ENCODE measurements around the gene LACTB.

Gene LACTB

DNA sequence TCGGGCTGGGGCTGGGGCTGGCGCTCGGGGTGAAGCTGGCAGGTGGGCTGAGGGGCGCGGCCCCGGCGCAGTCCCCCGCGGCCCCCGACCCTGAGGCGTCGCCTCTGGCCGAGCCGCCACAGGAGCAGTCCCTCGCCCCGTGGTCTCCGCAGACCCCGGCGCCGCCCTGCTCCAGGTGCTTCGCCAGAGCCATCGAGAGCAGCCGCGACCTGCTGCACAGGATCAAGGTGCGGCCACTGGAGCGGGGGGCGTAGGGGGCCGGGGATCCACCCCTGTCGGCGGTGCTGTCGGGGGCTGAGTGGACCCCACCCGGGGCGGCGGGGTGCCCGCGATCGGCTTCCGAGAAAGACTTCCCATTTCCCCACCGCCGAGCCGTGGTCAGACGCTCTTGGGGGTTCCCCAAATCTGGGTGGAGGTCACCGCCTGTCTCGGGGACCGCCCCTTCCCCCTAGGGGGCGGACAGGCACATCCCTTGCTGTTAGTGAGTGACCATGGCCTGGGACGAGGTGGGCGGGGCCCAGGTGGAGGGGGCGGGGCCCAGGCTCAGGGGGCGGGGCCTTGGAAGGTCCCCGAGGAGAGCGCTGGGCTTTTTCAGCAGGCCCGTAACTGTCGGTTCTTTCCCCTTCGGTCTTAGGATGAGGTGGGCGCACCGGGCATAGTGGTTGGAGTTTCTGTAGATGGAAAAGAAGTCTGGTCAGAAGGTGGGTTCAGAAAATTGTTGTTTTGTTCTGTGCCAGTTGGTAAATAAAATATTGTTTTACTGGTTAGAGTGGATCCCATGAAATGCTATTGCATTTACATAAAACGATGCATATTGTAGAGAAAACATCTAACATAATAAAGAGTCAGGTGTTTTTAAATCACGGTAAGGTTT lies 578 bp downstream of the LACTB start (continued):
- TF ChIP-seq, protein P1, sequence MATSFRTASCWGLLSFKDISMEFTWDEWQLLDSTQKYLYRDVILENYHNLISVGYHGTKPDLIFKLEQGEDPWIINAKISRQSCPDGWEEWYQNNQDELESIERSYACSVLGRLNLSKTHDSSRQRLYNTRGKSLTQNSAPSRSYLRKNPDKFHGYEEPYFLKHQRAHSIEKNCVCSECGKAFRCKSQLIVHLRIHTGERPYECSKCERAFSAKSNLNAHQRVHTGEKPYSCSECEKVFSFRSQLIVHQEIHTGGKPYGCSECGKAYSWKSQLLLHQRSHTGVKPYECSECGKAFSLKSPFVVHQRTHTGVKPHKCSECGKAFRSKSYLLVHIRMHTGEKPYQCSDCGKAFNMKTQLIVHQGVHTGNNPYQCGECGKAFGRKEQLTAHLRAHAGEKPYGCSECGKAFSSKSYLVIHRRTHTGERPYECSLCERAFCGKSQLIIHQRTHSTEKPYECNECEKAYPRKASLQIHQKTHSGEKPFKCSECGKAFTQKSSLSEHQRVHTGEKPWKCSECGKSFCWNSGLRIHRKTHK (tag by site-specific recombination; IDR thresholded peaks at IDR 0.05) = no peak
- TF ChIP-seq GLIS1 (tag by site-specific recombination; IDR thresholded peaks at IDR 0.05) (peak; percentile 78), ZNF768 (tag by site-specific recombination; IDR thresholded peaks at IDR 0.05) (no peak), ZNF529 (tag by site-specific recombination; IDR thresholded peaks at IDR 0.05; ENCODE audit: insufficient replicate concordance) (no peak), ZNF629 (tag by site-specific recombination; IDR thresholded peaks at IDR 0.05) (no peak), KLF1 (tag by site-specific recombination; IDR thresholded peaks at IDR 0.05) (peak; percentile 77), SP2 (tag by site-specific recombination; IDR thresholded peaks at IDR 0.05) (peak; percentile 79), ZNF791 (tag by site-specific recombination; IDR thresholded peaks at IDR 0.05) (no peak), EGR2 (tag by site-specific recombination; IDR thresholded peaks at IDR 0.05; ENCODE audit: low read depth) (no peak), ZNF654 (tag by site-specific recombination; IDR thresholded peaks at IDR 0.05; ENCODE audit: low read depth) (no peak), ZNF555 (tag by site-specific recombination; conservative IDR thresholded peaks at IDR 0.05) (no peak), ZNF274 (IDR thresholded peaks at IDR 0.05; ENCODE audit: low read length) (no peak), ZNF274 (tag by site-specific recombination; IDR thresholded peaks at IDR 0.05; ENCODE audit: borderline replicate concordance) (no peak), ZNF19 (tag by site-specific recombination; IDR thresholded peaks at IDR 0.05; ENCODE audit: low read depth) (no peak), ZNF514 (tag by site-specific recombination; IDR thresholded peaks at IDR 0.05) (no peak), ZNF335 (tag by site-specific recombination; conservative IDR thresholded peaks at IDR 0.05) (peak; percentile 86), ZNF785 (tag by site-specific recombination; IDR thresholded peaks at IDR 0.05) (no peak), ZNF777 (tag by site-specific recombination; IDR thresholded peaks at IDR 0.05; ENCODE audit: borderline replicate concordance) (peak; percentile 50; the same call in 1 of the 2 replicates), ZFP69B (tag by site-specific recombination; IDR thresholded peaks at IDR 0.05) (peak; percentile 82), BCL11B (tag by site-specific recombination; IDR thresholded peaks at IDR 0.05; ENCODE audit: low read depth) (peak; percentile 44; the same call in 1 of the 2 replicates), ZNF114 (tag by site-specific recombination; IDR thresholded peaks at IDR 0.05) (no peak)
- TF ChIP-seq, protein P2, sequence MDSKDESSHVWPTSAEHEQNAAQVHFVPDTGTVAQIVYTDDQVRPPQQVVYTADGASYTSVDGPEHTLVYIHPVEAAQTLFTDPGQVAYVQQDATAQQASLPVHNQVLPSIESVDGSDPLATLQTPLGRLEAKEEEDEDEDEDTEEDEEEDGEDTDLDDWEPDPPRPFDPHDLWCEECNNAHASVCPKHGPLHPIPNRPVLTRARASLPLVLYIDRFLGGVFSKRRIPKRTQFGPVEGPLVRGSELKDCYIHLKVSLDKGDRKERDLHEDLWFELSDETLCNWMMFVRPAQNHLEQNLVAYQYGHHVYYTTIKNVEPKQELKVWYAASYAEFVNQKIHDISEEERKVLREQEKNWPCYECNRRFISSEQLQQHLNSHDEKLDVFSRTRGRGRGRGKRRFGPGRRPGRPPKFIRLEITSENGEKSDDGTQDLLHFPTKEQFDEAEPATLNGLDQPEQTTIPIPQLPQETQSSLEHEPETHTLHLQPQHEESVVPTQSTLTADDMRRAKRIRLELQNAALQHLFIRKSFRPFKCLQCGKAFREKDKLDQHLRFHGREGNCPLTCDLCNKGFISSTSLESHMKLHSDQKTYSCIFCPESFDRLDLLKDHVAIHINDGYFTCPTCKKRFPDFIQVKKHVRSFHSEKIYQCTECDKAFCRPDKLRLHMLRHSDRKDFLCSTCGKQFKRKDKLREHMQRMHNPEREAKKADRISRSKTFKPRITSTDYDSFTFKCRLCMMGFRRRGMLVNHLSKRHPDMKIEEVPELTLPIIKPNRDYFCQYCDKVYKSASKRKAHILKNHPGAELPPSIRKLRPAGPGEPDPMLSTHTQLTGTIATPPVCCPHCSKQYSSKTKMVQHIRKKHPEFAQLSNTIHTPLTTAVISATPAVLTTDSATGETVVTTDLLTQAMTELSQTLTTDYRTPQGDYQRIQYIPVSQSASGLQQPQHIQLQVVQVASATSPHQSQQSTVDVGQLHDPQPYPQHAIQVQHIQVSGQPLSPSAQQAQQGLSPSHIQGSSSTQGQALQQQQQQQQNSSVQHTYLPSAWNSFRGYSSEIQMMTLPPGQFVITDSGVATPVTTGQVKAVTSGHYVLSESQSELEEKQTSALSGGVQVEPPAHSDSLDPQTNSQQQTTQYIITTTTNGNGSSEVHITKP (tag by site-specific recombination; IDR thresholded peaks at IDR 0.05) = peak; percentile 59; the same call in 1 of the 2 replicates
- TF ChIP-seq, protein P3, sequence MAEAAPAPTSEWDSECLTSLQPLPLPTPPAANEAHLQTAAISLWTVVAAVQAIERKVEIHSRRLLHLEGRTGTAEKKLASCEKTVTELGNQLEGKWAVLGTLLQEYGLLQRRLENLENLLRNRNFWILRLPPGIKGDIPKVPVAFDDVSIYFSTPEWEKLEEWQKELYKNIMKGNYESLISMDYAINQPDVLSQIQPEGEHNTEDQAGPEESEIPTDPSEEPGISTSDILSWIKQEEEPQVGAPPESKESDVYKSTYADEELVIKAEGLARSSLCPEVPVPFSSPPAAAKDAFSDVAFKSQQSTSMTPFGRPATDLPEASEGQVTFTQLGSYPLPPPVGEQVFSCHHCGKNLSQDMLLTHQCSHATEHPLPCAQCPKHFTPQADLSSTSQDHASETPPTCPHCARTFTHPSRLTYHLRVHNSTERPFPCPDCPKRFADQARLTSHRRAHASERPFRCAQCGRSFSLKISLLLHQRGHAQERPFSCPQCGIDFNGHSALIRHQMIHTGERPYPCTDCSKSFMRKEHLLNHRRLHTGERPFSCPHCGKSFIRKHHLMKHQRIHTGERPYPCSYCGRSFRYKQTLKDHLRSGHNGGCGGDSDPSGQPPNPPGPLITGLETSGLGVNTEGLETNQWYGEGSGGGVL (tag by site-specific recombination; IDR thresholded peaks at IDR 0.05) = no peak
- TF ChIP-seq, protein P4, sequence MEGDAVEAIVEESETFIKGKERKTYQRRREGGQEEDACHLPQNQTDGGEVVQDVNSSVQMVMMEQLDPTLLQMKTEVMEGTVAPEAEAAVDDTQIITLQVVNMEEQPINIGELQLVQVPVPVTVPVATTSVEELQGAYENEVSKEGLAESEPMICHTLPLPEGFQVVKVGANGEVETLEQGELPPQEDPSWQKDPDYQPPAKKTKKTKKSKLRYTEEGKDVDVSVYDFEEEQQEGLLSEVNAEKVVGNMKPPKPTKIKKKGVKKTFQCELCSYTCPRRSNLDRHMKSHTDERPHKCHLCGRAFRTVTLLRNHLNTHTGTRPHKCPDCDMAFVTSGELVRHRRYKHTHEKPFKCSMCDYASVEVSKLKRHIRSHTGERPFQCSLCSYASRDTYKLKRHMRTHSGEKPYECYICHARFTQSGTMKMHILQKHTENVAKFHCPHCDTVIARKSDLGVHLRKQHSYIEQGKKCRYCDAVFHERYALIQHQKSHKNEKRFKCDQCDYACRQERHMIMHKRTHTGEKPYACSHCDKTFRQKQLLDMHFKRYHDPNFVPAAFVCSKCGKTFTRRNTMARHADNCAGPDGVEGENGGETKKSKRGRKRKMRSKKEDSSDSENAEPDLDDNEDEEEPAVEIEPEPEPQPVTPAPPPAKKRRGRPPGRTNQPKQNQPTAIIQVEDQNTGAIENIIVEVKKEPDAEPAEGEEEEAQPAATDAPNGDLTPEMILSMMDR (tag by site-specific recombination; IDR thresholded peaks at IDR 0.05) = peak; percentile 48
- TF ChIP-seq, protein P5, sequence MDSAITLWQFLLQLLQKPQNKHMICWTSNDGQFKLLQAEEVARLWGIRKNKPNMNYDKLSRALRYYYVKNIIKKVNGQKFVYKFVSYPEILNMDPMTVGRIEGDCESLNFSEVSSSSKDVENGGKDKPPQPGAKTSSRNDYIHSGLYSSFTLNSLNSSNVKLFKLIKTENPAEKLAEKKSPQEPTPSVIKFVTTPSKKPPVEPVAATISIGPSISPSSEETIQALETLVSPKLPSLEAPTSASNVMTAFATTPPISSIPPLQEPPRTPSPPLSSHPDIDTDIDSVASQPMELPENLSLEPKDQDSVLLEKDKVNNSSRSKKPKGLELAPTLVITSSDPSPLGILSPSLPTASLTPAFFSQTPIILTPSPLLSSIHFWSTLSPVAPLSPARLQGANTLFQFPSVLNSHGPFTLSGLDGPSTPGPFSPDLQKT (IDR thresholded peaks at IDR 0.05; ENCODE audit: borderline replicate concordance, low read depth, low read length) = no peak
- TF ChIP-seq, protein P6, sequence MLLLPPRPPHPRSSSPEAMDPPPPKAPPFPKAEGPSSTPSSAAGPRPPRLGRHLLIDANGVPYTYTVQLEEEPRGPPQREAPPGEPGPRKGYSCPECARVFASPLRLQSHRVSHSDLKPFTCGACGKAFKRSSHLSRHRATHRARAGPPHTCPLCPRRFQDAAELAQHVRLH (tag by site-specific recombination; IDR thresholded peaks at IDR 0.05) = no peak
